ENCODE results near the gene SNCB.

The SNCB gene

GRCh38 chr5:176624938-176625337 lies 5.4 kb downstream of the SNCB start:
- DNase-seq (ENCODE audit: low read depth): no peak
- TF ChIP-seq CTCF (conservative IDR thresholded peaks at IDR 0.05; ENCODE audit: low read depth, low read length): no peak
- no peak overlapping the region for H3K4me3 ChIP-seq (ENCODE audit: low read depth, low read length)

- H3K4me3 ChIP-seq (ENCODE audit: low read depth, low read length): no peak overlapping the region
- no peak for DNase-seq (ENCODE audit: low read depth)
- TF ChIP-seq CTCF (conservative IDR thresholded peaks at IDR 0.05; ENCODE audit: low read depth, low read length): no peak
Measured at GRCh38 chr5:176624142-176624541, 6.2 kb downstream of the SNCB start.

- TF ChIP-seq CTCF (conservative IDR thresholded peaks at IDR 0.05; ENCODE audit: low read depth, low read length): no peak
- DNase-seq (ENCODE audit: low read depth): peak; percentile 61
- no peak overlapping the region for H3K4me3 ChIP-seq (ENCODE audit: low read depth, low read length)
Measured at GRCh38 chr5:176621661-176622079, 8.7 kb downstream of the SNCB start.

- H3K4me3 ChIP-seq (ENCODE audit: low read depth, low read length): peak overlapping the region; percentile 14
- peak; percentile 45 for DNase-seq (ENCODE audit: low read depth)
- no peak for TF ChIP-seq CTCF (conservative IDR thresholded peaks at IDR 0.05; ENCODE audit: low read depth, low read length)
Measured at GRCh38 chr5:176620333-176620981, 9.9 kb downstream of the SNCB start.

GRCh38 chr5:176619569-176620332 lies 10.6 kb downstream of the SNCB start:
- no peak for TF ChIP-seq CTCF (conservative IDR thresholded peaks at IDR 0.05; ENCODE audit: low read depth, low read length)
- no peak for DNase-seq (ENCODE audit: low read depth)
- H3K4me3 ChIP-seq (ENCODE audit: low read depth, low read length): no peak overlapping the region

- H3K4me3 ChIP-seq (ENCODE audit: low read depth, low read length): no peak overlapping the region
- peak; percentile 64 for TF ChIP-seq CTCF (conservative IDR thresholded peaks at IDR 0.05; ENCODE audit: low read depth, low read length)
- DNase-seq (ENCODE audit: low read depth): peak; percentile 92
Measured at GRCh38 chr5:176619203-176619568, 11.1 kb downstream of the SNCB start.

- no peak for DNase-seq (ENCODE audit: low read depth)
- no peak for TF ChIP-seq CTCF (conservative IDR thresholded peaks at IDR 0.05; ENCODE audit: low read depth, low read length)
- no peak overlapping the region for H3K4me3 ChIP-seq (ENCODE audit: low read depth, low read length)
Measured at GRCh38 chr5:176618783-176619182, 11.6 kb downstream of the SNCB start.

Measured in choroid plexus epithelial cell (primary cell).